ENCODE data around the gene FRMD4B.

FRMD4B gene

GRCh38 chr3:69210068-69210730, 175.7 kb downstream of the FRMD4B start:
- DNase-seq (ENCODE audit: extremely low read depth in 1 of 2, low read depth in 1 of 2), result no peak

- no peak for DNase-seq (ENCODE audit: extremely low read depth in 1 of 2, low read depth in 1 of 2)
Measured at GRCh38 chr3:69209413-69209812, 176.5 kb downstream of the FRMD4B start.

- no peak for DNase-seq (ENCODE audit: extremely low read depth in 1 of 2, low read depth in 1 of 2)
Measured at GRCh38 chr3:69207031-69207430, 178.9 kb downstream of the FRMD4B start.

- no peak for DNase-seq (ENCODE audit: extremely low read depth in 1 of 2, low read depth in 1 of 2)
Measured at GRCh38 chr3:69205385-69205784, 180.5 kb downstream of the FRMD4B start.

GRCh38 chr3:69204315-69204957, 181.5 kb downstream of the FRMD4B start:
- peak in 1 of 2 donors; percentile 55 for DNase-seq (ENCODE audit: extremely low read depth in 1 of 2, low read depth in 1 of 2)

- DNase-seq (ENCODE audit: extremely low read depth in 1 of 2, low read depth in 1 of 2), result no peak
Measured at GRCh38 chr3:69203631-69204314, 182.1 kb downstream of the FRMD4B start.

- DNase-seq (ENCODE audit: extremely low read depth in 1 of 2, low read depth in 1 of 2), result no peak
Measured at GRCh38 chr3:69201658-69202057, 184.2 kb downstream of the FRMD4B start.

GRCh38 chr3:69200384-69201068, 185.4 kb downstream of the FRMD4B start:
- DNase-seq (ENCODE audit: extremely low read depth in 1 of 2, low read depth in 1 of 2), result peak in 1 of 2 donors; percentile 59

- DNase-seq (ENCODE audit: extremely low read depth in 1 of 2, low read depth in 1 of 2), result no peak
Measured at GRCh38 chr3:69199942-69200341, 185.9 kb downstream of the FRMD4B start.

GRCh38 chr3:69197922-69198530, 187.9 kb downstream of the FRMD4B start:
- peak in 1 of 2 donors; percentile 64 for DNase-seq (ENCODE audit: extremely low read depth in 1 of 2, low read depth in 1 of 2)

GRCh38 chr3:69197455-69197854, 188.4 kb downstream of the FRMD4B start:
- DNase-seq (ENCODE audit: extremely low read depth in 1 of 2, low read depth in 1 of 2), result no peak

GRCh38 chr3:69196876-69197275, 189.0 kb downstream of the FRMD4B start:
- DNase-seq (ENCODE audit: extremely low read depth in 1 of 2, low read depth in 1 of 2), result no peak

- no peak for DNase-seq (ENCODE audit: extremely low read depth in 1 of 2, low read depth in 1 of 2)
Measured at GRCh38 chr3:69194431-69195165, 191.3 kb downstream of the FRMD4B start.

- no peak for DNase-seq (ENCODE audit: extremely low read depth in 1 of 2, low read depth in 1 of 2)
Measured at GRCh38 chr3:69193749-69194148, 192.1 kb downstream of the FRMD4B start.

- DNase-seq (ENCODE audit: extremely low read depth in 1 of 2, low read depth in 1 of 2), result no peak
Measured at GRCh38 chr3:69191516-69191915, 194.4 kb downstream of the FRMD4B start.

GRCh38 chr3:69189487-69189886, 196.4 kb downstream of the FRMD4B start:
- DNase-seq (ENCODE audit: extremely low read depth in 1 of 2, low read depth in 1 of 2), result no peak

- no peak for DNase-seq (ENCODE audit: extremely low read depth in 1 of 2, low read depth in 1 of 2)
Measured at GRCh38 chr3:69186575-69187093, 199.3 kb downstream of the FRMD4B start.

- no peak for DNase-seq (ENCODE audit: extremely low read depth in 1 of 2, low read depth in 1 of 2)
Measured at GRCh38 chr3:69182588-69183316, 203.1 kb downstream of the FRMD4B start.

- no peak for DNase-seq (ENCODE audit: extremely low read depth in 1 of 2, low read depth in 1 of 2)
Measured at GRCh38 chr3:69181592-69182211, 204.2 kb downstream of the FRMD4B start.

Measured in stimulated activated CD8-positive, alpha-beta memory T cell treated with anti-CD3 and anti-CD28 coated beads, Interleukin-7, amount 100 ng/mL, for 48 hours (primary cell).